GM12878 (cell line): ENCODE data around the gene OPCML. TPM values are rescaled to one million over a fixed set of nuclear protein-coding genes. Genes with fewer than 3 reads are reported as not detected.

Experiments used
- ATAC-seq: fragments of 200-7000 bp; cut with Tn5 transposase; 3 replicates; pipeline ENCODE4 v1.9.1; 2020; ENCODE audit warnings: mild to moderate bottlenecking, moderate library complexity
- BruUV-seq: library from RNA; stranded (reverse); fragments of 400-500 nt; replicated peaks from 2 replicates; lab custom pipeline; 2021; lab: Mats Ljungman, UMichigan
- CTCF ChIA-PET: fragments of 300-600 bp; sonication (Branson Sonifier 250); formaldehyde crosslinking; extraction: SDS; loops from one replicate; lab custom pipeline; 2021; ENCODE audit warnings: inconsistent platforms; lab: Yijun Ruan, JAX
- POLR2A ChIA-PET: fragments of 350-600 bp; formaldehyde crosslinking; extraction: SDS; loops from one replicate; lab custom pipeline; 2021; ENCODE audit warnings: inconsistent platforms; lab: Charles Lee
- RAD21 ChIA-PET: fragments of 300-600 bp; sonication (Branson Sonifier 250); formaldehyde crosslinking; loops from one replicate; lab custom pipeline; 2023; ENCODE audit warnings: antibody characterized with exemption; ENCODE audit not compliant: unreplicated experiment; lab: Charles Lee
- SMC1A ChIA-PET: fragments of 300-600 bp; sonication (Branson Sonifier 250); formaldehyde crosslinking; loops from one replicate; lab custom pipeline; 2023; ENCODE audit not compliant: unreplicated experiment, uncharacterized antibody; lab: Charles Lee
- DNase-seq: peaks from one replicate; pipeline ENCODE4 v3.0.0-alpha.2; 2011; ENCODE audit warnings: low read depth, low spot score
- FAIRE-seq: peaks from 3 replicates; lab custom pipeline; 2011; peaks lifted over from hg19 to GRCh38; lab: Jason Lieb, UNC
- H2AFZ ChIP-seq: 2 replicates; pipeline ENCODE4 v1.6.0; 2011; ENCODE audit warnings: low read depth, low read length, control low read depth; ENCODE audit not compliant: control insufficient read depth
- H3K27ac ChIP-seq: 2 replicates; pipeline ENCODE4 v1.5.1; 2011; ENCODE audit warnings: control low read depth; ENCODE audit not compliant: control insufficient read depth, insufficient read depth
- H3K27me3 ChIP-seq, 2 experiments: replicated peaks in 1 of 2; 2 replicates each; pipeline versions ENCODE4 v1.6.0 to v1.6.1; 2011; ENCODE audit warnings: low read length in 1 of 2; ENCODE audit not compliant: control insufficient read depth in 2 of 2, insufficient read depth in 2 of 2
- H3K36me3 ChIP-seq, 2 experiments: 2 replicates each; pipeline ENCODE4 v1.5.1; 2011; ENCODE audit warnings: low read length in 1 of 2; ENCODE audit not compliant: control insufficient read depth in 2 of 2, insufficient read depth in 2 of 2
- H3K4me1 ChIP-seq: 2 replicates; pipeline ENCODE4 v1.6.1; 2011; ENCODE audit warnings: mild to moderate bottlenecking, low read length, moderate library complexity, mixed read lengths; ENCODE audit not compliant: control insufficient read depth, insufficient read depth
- H3K4me2 ChIP-seq: 2 replicates; pipeline ENCODE4 v1.6.0; 2011; ENCODE audit warnings: control low read depth; ENCODE audit not compliant: control insufficient read depth, insufficient read depth
- H3K4me3 ChIP-seq: fragments of 200-600 bp; sonication (generic); 2 replicates; pipeline ENCODE4 v1.5.1; 2016
- H3K79me2 ChIP-seq: 2 replicates; pipeline ENCODE4 v1.6.0; 2011; ENCODE audit warnings: low read length; ENCODE audit not compliant: control insufficient read depth, insufficient read depth
- H3K9ac ChIP-seq: 2 replicates; pipeline ENCODE4 v1.8.0; 2011; ENCODE audit warnings: low read length, control low read depth, mixed read lengths; ENCODE audit not compliant: control insufficient read depth, insufficient read depth
- H3K9me3 ChIP-seq: replicated peaks from 3 replicates; pipeline ENCODE4 v1.5.1; 2011; ENCODE audit warnings: mild to moderate bottlenecking, low read length; ENCODE audit not compliant: control insufficient read depth, insufficient read depth
- H4K20me1 ChIP-seq: 2 replicates; pipeline ENCODE4 v1.6.0; 2011; ENCODE audit not compliant: control insufficient read depth, insufficient read depth
- BHLHE40 ChIP-seq, 2 experiments: fragments of 450-650 bp in 1 of 2; IDR thresholded peaks; 2 replicates each; pipeline ENCODE4 v1.6.1; 2011 to 2017; ENCODE audit warnings: low read depth in 2 of 2, borderline replicate concordance in 1 of 2, improper control_type of control experiment in 1 of 2, low read length in 1 of 2, mild to moderate bottlenecking in 1 of 2
- CBFB ChIP-seq: IDR thresholded peaks from 2 replicates; pipeline ENCODE4 v1.6.1; 2016; ENCODE audit warnings: antibody characterized with exemption, low read depth
- ESRRA ChIP-seq: IDR thresholded peaks from 2 replicates; pipeline ENCODE4 v1.6.1; 2012; ENCODE audit warnings: mild to moderate bottlenecking, low read length, improper control_type of control experiment
- HCFC1 ChIP-seq: fragments of 150-350 bp; IDR thresholded peaks from 2 replicates; pipeline ENCODE4 v1.6.1; 2014; ENCODE audit warnings: low read length
- KLF5 ChIP-seq: fragments of 450-650 bp; IDR thresholded peaks from 2 replicates; pipeline ENCODE4 v1.6.1; 2014; ENCODE audit warnings: mild to moderate bottlenecking; ENCODE audit not compliant: partially characterized antibody
- LARP7 ChIP-seq: fragments of 450-650 bp; IDR thresholded peaks from 2 replicates; pipeline ENCODE4 v1.6.1; 2017; ENCODE audit warnings: mild to moderate bottlenecking
- MEF2A ChIP-seq: IDR thresholded peaks from 2 replicates; pipeline ENCODE4 v1.6.1; 2011; ENCODE audit warnings: low read depth, mild to moderate bottlenecking, low read length, moderate library complexity; ENCODE audit not compliant: insufficient read depth
- RCOR1 ChIP-seq: conservative IDR thresholded peaks from 2 replicates; pipeline ENCODE4 v1.6.1; 2012; ENCODE audit warnings: low read depth, low read length, improper control_type of control experiment
- RELA ChIP-seq: fragments of 450-650 bp; IDR thresholded peaks from 2 replicates; pipeline ENCODE4 v1.8.0; 2014; ENCODE audit warnings: borderline replicate concordance; ENCODE audit not compliant: partially characterized antibody
- RELB ChIP-seq: fragments of 450-650 bp; IDR thresholded peaks from 2 replicates; pipeline ENCODE4 v1.6.1; 2017; ENCODE audit warnings: low read depth, mild to moderate bottlenecking, moderate library complexity
- ZNF687 ChIP-seq: fragments of 450-650 bp; IDR thresholded peaks from 2 replicates; pipeline ENCODE4 v1.6.1; 2017; ENCODE audit warnings: mild to moderate bottlenecking, moderate library complexity
- WGBS: methylation state at CpG from one replicate; pipeline ENCODE4 v1.1.6; 2016; ENCODE audit warnings: low lambda C conversion rate; ENCODE audit not compliant: insufficient replicate concordance, insufficient coverage; ENCODE audit errors: missing lambda C conversion rate; 5-methylcytosine and 5-hydroxymethylcytosine counted together
- in situ Hi-C: fragments of 300-500 bp; cut with MboI; formaldehyde crosslinking; loops from 9 replicates; pipeline ENCODE4 v1.14.3; 2018; ENCODE audit warnings: mixed read lengths
- intact Hi-C: fragments of 100-400 bp; cut with micrococcal nuclease; formaldehyde crosslinking; loops from one replicate; pipeline ENCODE4 v1.14.2; 2022; ENCODE audit not compliant: unreplicated experiment
- polyA plus RNA-seq, 11 experiments: library from polyadenylated mRNA; depleted of rRNA in 4 of 11; unstranded in 6 of 11; stranded (reverse) in 5 of 11; fragments of >200 nt; fragmentation: Nextera tagmentation in 4 of 11; fragmentation: Illumina TruSeq in 1 of 11; extraction: Ambion mirVana in 4 of 11; extraction: Trizol in 1 of 11; gene quantifications; 1 replicate in 1 of 11; 2 replicates in 10 of 11; pipeline versions ENCODE4 v1.2.1 to v1.2.3, GENCODE V29; 2011 to 2016; ENCODE audit warnings: inconsistent platforms in 2 of 11, missing spikeins in 2 of 11, low read depth in 1 of 11
- total RNA-seq, 4 experiments: library from RNA; depleted of rRNA in 3 of 4; stranded (reverse); fragments of >200 nt in 3 of 4; fragmentation: Illumina TruSeq in 1 of 4; extraction: Trizol in 1 of 4; gene quantifications; 2 replicates each; pipeline versions ENCODE4 v1.2.1 to v1.2.3, GENCODE V29; 2013 to 2021

Gene OPCML
- total and polyA plus RNA-seq, 10 of the 15 experiments (the other 5 are each of a cell fraction or from before 2014, with no cell fraction given), result 0.84 TPM; not detected in 9

GRCh38 chr11:133206313-133207005, 325.8 kb downstream of the OPCML start:
- DNase-seq (no peak), FAIRE-seq (no peak), ATAC-seq (peak; percentile 42)
- Histone ChIP-seq H3K79me2 (no peaks in the 10 kb centered on the region), H4K20me1 (no peaks in the 10 kb centered on the region), H2AFZ (no peak overlapping the region), H3K36me3 (no peaks in the 10 kb centered on the region), H3K4me1 (no peaks in the 10 kb centered on the region), H3K4me2 (no peak overlapping the region), H3K9ac (no peak overlapping the region), H3K9me3 (no peaks in the 10 kb centered on the region; the same call in 2 of the 3 replicates), H3K27ac (no peak overlapping the region), H3K4me3 (no peak overlapping the region), H3K27me3 (no peaks in the 10 kb centered on the region)
- POLR2A ChIA-PET, result no interaction called here
- intact Hi-C loops (no loop called here), in situ Hi-C loops (no loop called here)
- TF ChIP-seq CBFB (no peak), ESRRA (no peak), RELB (no peak), ZNF687 (no peak), KLF5 (no peak), RCOR1 (no peak), RELA (no peak), BHLHE40 (IDR thresholded peaks at IDR 0.05; ENCODE audit: borderline replicate concordance in 1 of 2, low read depth in 2 of 2, low read length in 1 of 2) (no peak), MEF2A (no peak), LARP7 (no peak), HCFC1 (no peak)
- 54% methylated on average over 17 of the region's 17 CpGs for WGBS
- RAD21 ChIA-PET, result no interaction called here
- no TSS peak for BruUV-seq
- SMC1A ChIA-PET, result no interaction called here
- CTCF ChIA-PET, result interaction anchor here (0.6 to 1.7 kb wide), 2 partner anchors 74 to 428 kb away, joined by 3 read pairs; no protein-coding TSS in a partner anchor
